Endothelial cell of umbilical vein (primary cell): ENCODE results near the gene CZIB. TPM values are rescaled to one million over a fixed set of nuclear protein-coding genes. Genes with fewer than 3 reads are reported as not detected.

ENCODE experiments used
- BruUV-seq: library from RNA; stranded (reverse); fragments of 400-500 nt; replicated peaks from 2 replicates; lab custom pipeline; 2021; lab: Mats Ljungman, UMichigan
- CTCF ChIA-PET: fragments of 300-600, 350-600 bp; sonication (Branson Sonifier 250); formaldehyde crosslinking; loops from one replicate; lab custom pipeline; 2021; ENCODE audit warnings: antibody characterized with exemption, inconsistent platforms; lab: Charles Lee
- POLR2A ChIA-PET: fragments of 300-600, 350-600 bp; sonication (Branson Sonifier 250); formaldehyde crosslinking; loops from one replicate; lab custom pipeline; 2021; ENCODE audit warnings: antibody characterized with exemption, inconsistent platforms; lab: Charles Lee
- DNase-seq: peaks from one replicate; pipeline ENCODE4 v3.0.0-alpha.2; 2011; ENCODE audit warnings: low read depth, low spot score
- FAIRE-seq: peaks from 2 replicates; lab custom pipeline; 2011; peaks lifted over from hg19 to GRCh38; lab: Jason Lieb, UNC
- H2AFZ ChIP-seq: 2 replicates; pipeline ENCODE4 v1.6.0; 2012; ENCODE audit warnings: low read depth, low read length, control low read depth, inconsistent platforms
- H3K27ac ChIP-seq: 2 replicates; pipeline ENCODE4 v1.5.1; 2011; ENCODE audit warnings: low read depth, mild to moderate bottlenecking, control low read depth, low read length, moderate library complexity; ENCODE audit not compliant: insufficient read depth
- H3K27me3 ChIP-seq, 2 experiments: 2 replicates each; pipeline versions ENCODE4 v1.6.0 to v1.6.1; 2011; ENCODE audit warnings: low read length in 2 of 2, mixed read lengths in 1 of 2; ENCODE audit not compliant: control insufficient read depth in 2 of 2, insufficient read depth in 2 of 2
- H3K36me3 ChIP-seq, 2 experiments: 2 replicates in 1 of 2; 3 replicates in 1 of 2; pipeline ENCODE4 v1.5.1; 2011; ENCODE audit warnings: low read length in 2 of 2, mild to moderate bottlenecking in 1 of 2, moderate library complexity in 1 of 2; ENCODE audit not compliant: control insufficient read depth in 2 of 2, insufficient read depth in 2 of 2; ENCODE audit errors: extremely low read depth in 1 of 2
- H3K4me1 ChIP-seq: 3 replicates; pipeline ENCODE4 v1.5.1; 2011; ENCODE audit warnings: mild to moderate bottlenecking, low read length; ENCODE audit not compliant: control insufficient read depth, insufficient read depth; ENCODE audit errors: extremely low read depth
- H3K4me2 ChIP-seq: 2 replicates; pipeline ENCODE4 v1.6.1; 2011; ENCODE audit warnings: low read length, control low read depth, mixed read lengths; ENCODE audit not compliant: insufficient read depth
- H3K4me3 ChIP-seq, 3 experiments: fragments of 200-600 bp in 1 of 3; sonication (generic), shearing (Covaris generic) in 1 of 3; replicated peaks in 1 of 3; 2 replicates each; pipeline ENCODE4 v1.5.1; 2011 to 2016; ENCODE audit warnings: control low read depth in 3 of 3, low read length in 3 of 3, mild to moderate bottlenecking in 2 of 3, inconsistent platforms in 1 of 3, low read depth in 1 of 3, moderate library complexity in 1 of 3; ENCODE audit not compliant: insufficient read depth in 1 of 3
- H3K79me2 ChIP-seq: 2 replicates; pipeline ENCODE4 v1.6.0; 2012; ENCODE audit warnings: low read length, inconsistent platforms; ENCODE audit not compliant: control insufficient read depth, insufficient read depth
- H3K9ac ChIP-seq: replicated peaks from 2 replicates; pipeline ENCODE3; 2011; ENCODE audit warnings: low read length, control low read depth; ENCODE audit not compliant: insufficient read depth; ENCODE audit errors: extremely low read depth
- H3K9me1 ChIP-seq: replicated peaks from 3 replicates; pipeline ENCODE4 v1.6.0; 2011; ENCODE audit warnings: mild to moderate bottlenecking, low read length; ENCODE audit not compliant: control insufficient read depth, insufficient read depth; ENCODE audit errors: extremely low read depth
- H3K9me3 ChIP-seq: replicated peaks from 2 replicates; pipeline ENCODE4 v1.5.1; 2012; ENCODE audit warnings: low read length, inconsistent platforms; ENCODE audit not compliant: control insufficient read depth, insufficient read depth
- H4K20me1 ChIP-seq: replicated peaks from 2 replicates; pipeline ENCODE3; 2011; ENCODE audit warnings: mild to moderate bottlenecking, low read length; ENCODE audit not compliant: control insufficient read depth, insufficient read depth; ENCODE audit errors: extremely low read depth
- EZH2 ChIP-seq: IDR thresholded peaks from 2 replicates; pipeline ENCODE4 v1.6.1; 2012; ENCODE audit warnings: borderline replicate concordance, low read depth, mild to moderate bottlenecking, moderate library complexity, low read length, inconsistent platforms; ENCODE audit not compliant: severe bottlenecking
- FOS ChIP-seq: IDR thresholded peaks from 2 replicates; pipeline ENCODE4 v1.6.1; 2011; ENCODE audit warnings: mild to moderate bottlenecking, low read length, moderate library complexity, borderline replicate concordance; ENCODE audit not compliant: insufficient read depth
- GATA2 ChIP-seq: IDR thresholded peaks from 2 replicates; pipeline ENCODE4 v1.7.0; 2011; ENCODE audit warnings: low read depth, mild to moderate bottlenecking, moderate library complexity, mixed read lengths, low read length; ENCODE audit not compliant: insufficient read length, insufficient read depth
- JUN ChIP-seq: IDR thresholded peaks from 2 replicates; pipeline ENCODE4 v1.6.1; 2011; ENCODE audit warnings: borderline replicate concordance, low read depth; ENCODE audit not compliant: insufficient read length, insufficient read depth
- MAX ChIP-seq: IDR thresholded peaks from 2 replicates; pipeline ENCODE4 v1.6.1; 2011; ENCODE audit not compliant: insufficient read depth, insufficient read length
- MYC ChIP-seq: IDR thresholded peaks from one replicate; pipeline ENCODE4 v1.6.1; 2011; ENCODE audit warnings: mild to moderate bottlenecking, low read depth, low read length
- POLR2A ChIP-seq: IDR thresholded peaks from 2 replicates; pipeline ENCODE4 v1.6.1; 2012; ENCODE audit warnings: low read depth, mild to moderate bottlenecking, control low read depth, low read length
- POLR2AphosphoS5 ChIP-seq: IDR thresholded peaks from 2 replicates; pipeline ENCODE4 v1.6.1; 2012; ENCODE audit warnings: low read depth, mild to moderate bottlenecking, control low read depth, low read length, moderate library complexity; ENCODE audit not compliant: insufficient read depth
- dilution Hi-C: fragments of 300-500 bp; cut with MboI; formaldehyde crosslinking; loops from one replicate; pipeline ENCODE4 v1.15.0; 2019; ENCODE audit warnings: low sequenced_read_pairs; ENCODE audit not compliant: extremely low pct_ligation_motif_present
- intact Hi-C: fragments of 100-400 bp; cut with micrococcal nuclease; formaldehyde crosslinking; loops from one replicate; pipeline ENCODE4 v1.10.0; 2022
- polyA plus RNA-seq, 4 experiments: library from polyadenylated mRNA; depleted of rRNA in 3 of 4; stranded (reverse) in 3 of 4; unstranded in 1 of 4; fragments of >200 nt; gene quantifications; 2 replicates each; pipeline versions ENCODE4 v1.2.1 to v1.2.3, GENCODE V29; 2011 to 2012; ENCODE audit warnings: missing spikeins in 1 of 4
- total RNA-seq: library from RNA; stranded (reverse); gene quantifications from 2 replicates; pipeline ENCODE4 v1.2.3, GENCODE V29; 2021
- TF ChIP-seq, protein P1 (sequence below), 2 donors: IDR thresholded peaks; 1 replicate in 1 of 2; 2 replicates in 1 of 2; pipeline ENCODE4 v1.5.1; 2011; ENCODE audit warnings: low read length in 2 of 2, mild to moderate bottlenecking in 2 of 2, moderate library complexity in 2 of 2, control low read depth in 1 of 2, inconsistent platforms in 1 of 2, low read depth in 1 of 2; ENCODE audit not compliant: insufficient read depth in 1 of 2; ENCODE audit errors: extremely low read depth in 1 of 2

CZIB gene
- total and polyA plus RNA-seq, 2 donors (not counting 3 experiments of a cell fraction or from before 2014, with no cell fraction given), result 60.1 to 65.9 TPM

- Histone ChIP-seq H3K27ac (no peak overlapping the region), H2AFZ (no peak overlapping the region), H4K20me1 (no peaks in the 10 kb centered on the region), H3K36me3 (peaks cover 0 to 13% of the 10 kb centered on the region in 2 experiments), H3K9ac (no peak overlapping the region), H3K9me1 (no peaks in the 10 kb centered on the region), H3K4me1 (no peaks in the 10 kb centered on the region), H3K9me3 (no peaks in the 10 kb centered on the region), H3K4me3 (no peak overlapping the region), H3K4me2 (no peak overlapping the region), H3K79me2 (no peaks in the 10 kb centered on the region), H3K27me3 (no peaks in the 10 kb centered on the region)
- BruUV-seq, result no TSS peak
- DNase-seq, result no peak
- dilution Hi-C loops, result no loop called here
- FAIRE-seq, result no peak
- ChIA-PET CTCF (no interaction called here), POLR2A (no interaction called here)
- TF ChIP-seq POLR2AphosphoS5 (no peak), JUN (no peak), MAX (no peak), FOS (no peak), EZH2 (no peak), MYC (no peak), GATA2 (no peak), POLR2A (no peak)
- TF ChIP-seq, protein P1, sequence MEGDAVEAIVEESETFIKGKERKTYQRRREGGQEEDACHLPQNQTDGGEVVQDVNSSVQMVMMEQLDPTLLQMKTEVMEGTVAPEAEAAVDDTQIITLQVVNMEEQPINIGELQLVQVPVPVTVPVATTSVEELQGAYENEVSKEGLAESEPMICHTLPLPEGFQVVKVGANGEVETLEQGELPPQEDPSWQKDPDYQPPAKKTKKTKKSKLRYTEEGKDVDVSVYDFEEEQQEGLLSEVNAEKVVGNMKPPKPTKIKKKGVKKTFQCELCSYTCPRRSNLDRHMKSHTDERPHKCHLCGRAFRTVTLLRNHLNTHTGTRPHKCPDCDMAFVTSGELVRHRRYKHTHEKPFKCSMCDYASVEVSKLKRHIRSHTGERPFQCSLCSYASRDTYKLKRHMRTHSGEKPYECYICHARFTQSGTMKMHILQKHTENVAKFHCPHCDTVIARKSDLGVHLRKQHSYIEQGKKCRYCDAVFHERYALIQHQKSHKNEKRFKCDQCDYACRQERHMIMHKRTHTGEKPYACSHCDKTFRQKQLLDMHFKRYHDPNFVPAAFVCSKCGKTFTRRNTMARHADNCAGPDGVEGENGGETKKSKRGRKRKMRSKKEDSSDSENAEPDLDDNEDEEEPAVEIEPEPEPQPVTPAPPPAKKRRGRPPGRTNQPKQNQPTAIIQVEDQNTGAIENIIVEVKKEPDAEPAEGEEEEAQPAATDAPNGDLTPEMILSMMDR (IDR thresholded peaks at IDR 0.05; ENCODE audit: extremely low read depth in 1 of 2, insufficient read depth in 1 of 2, low read depth in 1 of 2, low read length in 2 of 2), result no peak
- intact Hi-C loops, result no loop called here
Observed at GRCh38 chr1:53249706-53250105, 29.3 kb upstream of the CZIB start.
